ENCODE measurements around the gene PAK1.

Gene PAK1

DNA sequence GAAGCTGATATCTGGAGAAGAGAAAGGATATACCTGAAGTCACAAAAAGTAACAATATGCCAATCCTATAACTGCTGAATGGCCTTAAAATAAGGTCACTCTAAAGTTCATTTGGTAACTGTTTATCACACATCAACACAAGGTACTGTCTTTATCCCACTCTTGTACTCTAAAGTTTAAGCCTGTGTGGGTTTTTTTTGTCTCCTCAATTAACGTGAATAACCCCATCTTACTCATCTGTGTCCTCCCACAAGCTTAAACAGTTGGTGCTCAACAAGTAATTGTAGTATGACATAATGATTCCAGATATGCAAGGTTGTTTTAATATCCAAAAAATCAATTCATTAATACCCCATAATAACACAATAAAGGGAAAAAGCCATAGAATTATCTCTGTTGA lies 42.1 kb downstream of the PAK1 start:
- DNase-seq = no peak

DNA sequence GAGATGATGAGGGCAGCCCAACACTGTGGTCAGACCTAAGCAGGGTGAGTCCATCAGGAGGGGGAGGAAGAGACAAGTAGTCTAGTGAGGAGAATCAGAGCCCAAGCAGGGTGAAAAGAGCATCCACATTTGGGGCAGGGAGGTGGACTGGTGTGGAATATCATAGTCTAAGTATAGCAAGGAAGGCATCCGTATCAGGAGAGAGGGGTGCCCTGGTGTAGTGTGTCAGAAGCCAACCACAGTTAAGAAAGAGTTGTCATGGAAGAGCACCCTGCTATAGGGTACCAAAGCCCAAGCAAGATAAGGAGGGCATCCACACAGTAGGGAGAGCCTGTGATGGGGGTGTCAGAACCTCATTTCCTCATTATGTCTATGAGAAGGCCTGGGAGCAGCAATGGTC lies 45.3 kb downstream of the PAK1 start:
- no peak for DNase-seq

DNA sequence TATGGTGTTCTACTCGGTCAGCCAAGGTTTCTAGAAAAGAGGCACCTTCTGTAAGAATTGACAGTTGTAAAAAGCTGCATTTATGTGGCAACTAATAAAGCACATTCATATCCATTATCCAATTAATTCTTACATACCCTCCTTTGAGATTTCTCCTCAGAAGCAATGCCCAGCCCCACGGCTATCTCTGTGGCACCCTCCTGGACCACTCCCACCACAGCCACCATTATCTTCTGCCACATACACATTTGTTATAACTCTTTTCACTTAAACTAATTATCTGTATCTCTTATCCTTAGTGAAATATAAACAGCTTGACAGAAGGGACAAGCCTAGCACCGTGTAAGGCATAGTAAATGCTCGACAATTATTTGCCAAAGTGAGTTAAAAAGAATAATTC lies 48.5 kb downstream of the PAK1 start:
- DNase-seq = no peak

DNA sequence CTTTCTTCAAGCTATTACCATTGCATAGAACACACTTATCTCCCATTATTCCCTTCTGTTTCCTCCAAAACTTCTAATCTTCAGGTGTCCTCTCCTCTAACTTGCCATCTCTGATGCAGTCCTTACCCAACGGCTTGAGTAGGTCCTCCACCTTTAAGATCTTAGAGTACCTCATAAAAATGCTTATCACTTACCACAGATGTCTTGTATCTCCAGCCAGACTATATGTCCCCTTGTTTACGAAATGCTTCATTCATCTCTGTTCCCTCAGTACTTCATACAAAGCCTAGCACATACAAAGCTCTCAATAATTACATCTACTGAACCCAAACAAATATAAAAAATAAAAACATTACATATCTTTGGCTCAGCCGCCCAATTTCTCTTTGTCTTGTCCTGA lies 49.2 kb downstream of the PAK1 start:
- DNase-seq = no peak

DNA sequence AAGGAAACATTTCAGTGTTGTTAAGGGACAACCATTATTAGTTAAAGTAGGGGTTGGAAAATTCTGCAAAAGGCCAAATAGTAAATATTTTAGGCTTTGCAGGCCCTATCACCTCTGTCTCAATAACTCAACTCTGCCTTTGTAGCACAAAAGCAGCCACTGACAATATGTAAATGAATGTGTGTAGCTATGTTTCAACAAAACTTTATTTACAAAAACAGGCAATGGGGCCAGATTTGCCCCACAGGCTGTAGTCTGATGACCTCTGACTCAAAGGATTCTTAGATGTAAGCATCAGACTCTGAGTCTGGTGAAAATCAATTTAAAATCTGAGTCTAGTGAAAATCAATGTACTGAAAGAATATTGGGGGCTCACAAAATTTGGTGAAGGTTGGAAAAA lies 50.3 kb downstream of the PAK1 start:
- DNase-seq = no peak

DNA sequence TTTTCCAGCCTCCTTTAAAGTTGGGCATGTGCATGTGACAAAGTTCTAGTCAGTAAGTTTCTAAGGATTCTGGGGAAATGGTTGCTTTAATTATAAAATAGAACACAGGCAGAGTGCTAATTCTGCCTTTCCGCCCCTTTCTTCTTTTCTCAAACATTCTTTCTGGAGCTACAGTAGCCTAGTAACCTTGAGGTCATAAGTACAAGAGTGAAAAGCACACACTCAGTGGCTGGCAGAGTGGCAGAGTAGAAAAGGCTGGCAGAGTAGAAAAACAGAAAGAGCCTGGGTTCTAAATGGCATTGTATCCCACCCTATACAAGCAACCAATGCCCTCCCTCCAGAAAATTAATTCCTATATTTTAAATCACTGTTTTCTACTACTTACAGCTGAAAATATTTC lies 51.2 kb downstream of the PAK1 start:
- no peak for DNase-seq

DNA sequence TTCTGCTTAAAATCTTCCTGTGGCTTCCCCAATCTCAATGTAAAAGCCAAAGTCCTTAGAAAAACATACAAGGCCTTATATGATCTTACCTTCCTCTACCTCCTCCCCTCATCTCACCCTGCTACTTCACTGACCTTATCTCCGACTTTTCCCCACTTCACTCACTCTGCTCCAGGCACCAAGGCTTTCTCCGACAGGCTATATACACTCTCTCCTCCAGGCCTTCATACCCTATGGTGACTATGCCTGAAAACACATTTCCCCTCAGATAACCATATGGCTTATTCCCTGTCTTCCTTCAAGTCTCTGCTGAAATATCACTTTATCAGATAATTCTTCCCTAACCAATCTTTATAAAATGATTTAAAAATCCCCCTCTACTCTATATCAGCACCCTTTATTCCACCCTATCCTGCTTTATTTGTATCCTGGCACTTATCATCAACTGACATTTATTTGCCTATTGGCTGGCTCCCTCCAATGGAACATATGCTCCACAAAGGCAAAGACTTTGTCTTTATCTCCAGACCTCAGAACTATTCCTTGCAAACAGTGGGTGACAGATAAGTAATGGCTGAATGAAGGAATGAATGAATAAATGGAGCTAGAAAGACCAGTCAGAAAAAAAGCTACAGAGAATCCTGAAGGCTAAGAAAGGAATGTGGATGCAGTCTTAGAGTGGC lies 52.7 kb downstream of the PAK1 start:
- DNase-seq = no peak

DNA sequence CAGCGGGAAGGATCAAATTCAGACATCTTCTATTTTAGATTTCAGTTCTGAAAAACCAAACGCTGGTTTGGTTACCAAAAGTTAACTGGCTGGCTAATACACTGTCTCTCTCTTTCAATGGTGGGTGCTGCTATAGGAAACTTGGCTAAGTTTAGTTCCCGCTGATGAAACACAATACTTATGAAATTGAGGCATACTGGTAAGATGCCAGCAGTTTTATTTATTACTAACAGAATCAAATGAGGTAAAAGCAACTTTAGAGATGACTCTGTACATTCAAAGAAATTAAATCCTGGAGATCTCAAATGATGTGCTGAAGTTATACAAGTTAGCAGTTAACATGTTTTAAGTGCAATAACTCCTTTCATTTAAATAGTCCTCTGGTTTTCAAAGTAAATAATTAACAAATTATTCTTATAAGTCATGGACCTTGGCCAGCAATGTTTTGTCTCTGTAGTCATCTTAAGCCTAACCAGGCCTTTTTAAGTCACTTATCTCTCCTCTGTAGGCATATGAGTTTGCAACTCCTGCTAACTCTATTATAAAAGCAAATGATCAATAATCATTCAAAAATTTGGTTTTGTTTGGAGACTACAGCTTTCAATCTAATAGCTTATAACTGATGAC lies 54.8 kb downstream of the PAK1 start:
- no peak for DNase-seq

DNA sequence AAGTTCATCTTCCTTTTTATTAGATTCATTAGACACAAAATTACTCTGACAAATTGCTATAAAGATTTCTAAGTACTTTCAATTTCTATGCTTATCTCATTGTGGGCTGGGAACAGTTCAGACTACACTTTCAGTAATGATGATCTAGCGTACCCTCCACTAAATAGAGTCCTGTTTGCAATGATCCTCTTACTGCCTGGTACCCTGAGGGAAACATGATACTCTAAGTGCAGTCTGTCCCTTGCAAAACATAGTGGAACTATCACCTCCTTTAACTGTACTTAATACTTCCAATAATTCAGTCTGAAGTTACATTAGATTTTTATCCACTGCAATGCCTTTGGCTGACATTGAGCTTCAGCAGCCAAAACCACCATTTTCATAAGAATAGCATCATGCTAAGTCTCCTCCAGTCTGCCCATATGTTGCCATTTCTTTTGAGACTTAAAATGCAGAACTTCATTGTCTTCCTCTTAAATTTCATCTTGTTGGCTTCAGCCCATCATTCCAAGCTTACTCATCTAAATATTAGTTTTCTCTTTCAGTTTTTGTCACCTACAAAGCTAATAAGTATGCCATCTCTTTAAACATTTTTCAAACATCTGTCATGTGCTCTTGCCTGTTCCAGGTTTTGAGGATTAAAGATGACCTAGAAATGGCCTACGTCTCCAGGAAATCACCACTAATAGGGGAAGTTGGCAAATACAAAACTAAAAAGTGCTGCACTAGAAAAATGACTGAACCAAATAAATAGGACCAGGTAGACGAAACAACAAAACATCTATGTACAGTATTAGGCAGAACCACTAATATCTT lies 55.5 kb downstream of the PAK1 start:
- DNase-seq = peak; percentile 62

DNA sequence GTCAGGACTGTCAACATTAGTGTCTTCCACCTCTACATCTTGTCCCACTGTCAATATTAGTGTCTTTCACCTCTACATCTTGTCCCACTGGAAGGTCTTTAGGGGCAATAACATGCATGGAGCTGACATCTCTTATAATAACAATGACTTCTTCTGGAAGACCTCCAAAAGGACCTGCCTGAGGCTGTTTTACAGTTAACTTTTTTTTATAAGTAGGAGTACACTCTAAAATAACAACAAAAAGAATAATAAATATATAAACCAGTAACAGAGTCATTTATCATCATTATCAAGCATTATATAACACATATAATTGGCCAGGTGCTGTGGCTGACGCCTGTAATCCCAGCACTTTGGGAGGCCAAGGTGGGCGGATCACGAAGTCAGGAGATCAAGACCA lies 57.5 kb downstream of the PAK1 start:
- DNase-seq = no peak

DNA sequence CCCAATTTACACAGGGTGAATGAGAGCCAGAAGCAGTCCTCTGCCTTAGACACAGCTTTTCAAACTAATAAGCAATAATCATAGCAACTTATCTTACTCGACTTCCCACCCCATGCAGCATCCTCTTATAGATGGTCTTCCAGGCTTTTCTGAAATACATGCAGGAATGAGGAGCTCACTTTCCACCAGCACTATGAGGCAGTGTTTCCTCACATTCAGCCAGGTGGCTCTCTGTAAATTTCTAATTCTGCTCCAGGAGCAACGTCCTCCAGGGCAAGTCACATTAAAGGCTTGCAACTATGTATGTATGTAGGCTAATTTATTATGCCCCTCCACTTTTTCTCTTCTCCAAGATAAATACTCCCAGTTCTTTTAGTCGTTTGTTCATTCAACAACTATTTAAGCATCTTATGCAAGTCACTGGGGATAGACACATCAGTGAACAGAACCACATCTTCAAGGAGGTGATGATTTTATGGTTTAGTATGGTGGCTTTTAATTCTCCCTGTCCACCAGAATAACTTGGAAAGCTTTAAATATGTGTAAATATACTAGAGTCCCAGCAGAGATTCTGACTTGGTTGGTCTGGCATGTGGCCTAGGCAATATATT lies 59.9 kb downstream of the PAK1 start:
- no peak for DNase-seq

DNA sequence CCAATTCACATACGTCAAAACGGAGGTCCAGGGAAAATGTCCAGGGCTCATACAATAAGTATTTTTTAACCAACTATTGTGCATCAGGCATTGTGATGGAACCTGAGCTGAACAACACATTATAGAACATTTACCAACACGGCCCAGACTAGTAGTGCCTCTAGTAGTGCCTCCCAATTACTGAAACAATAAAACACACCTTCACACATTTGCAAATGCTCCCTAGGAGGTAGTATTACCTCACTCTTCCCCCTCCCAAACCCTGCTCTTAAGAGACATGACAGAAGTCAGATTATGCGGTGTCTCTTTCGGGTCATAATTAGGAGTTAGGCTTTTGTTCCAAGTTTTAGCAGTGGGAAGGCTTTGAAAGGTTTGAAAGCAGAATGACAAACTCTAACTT lies 61.1 kb downstream of the PAK1 start:
- no peak for DNase-seq

DNA sequence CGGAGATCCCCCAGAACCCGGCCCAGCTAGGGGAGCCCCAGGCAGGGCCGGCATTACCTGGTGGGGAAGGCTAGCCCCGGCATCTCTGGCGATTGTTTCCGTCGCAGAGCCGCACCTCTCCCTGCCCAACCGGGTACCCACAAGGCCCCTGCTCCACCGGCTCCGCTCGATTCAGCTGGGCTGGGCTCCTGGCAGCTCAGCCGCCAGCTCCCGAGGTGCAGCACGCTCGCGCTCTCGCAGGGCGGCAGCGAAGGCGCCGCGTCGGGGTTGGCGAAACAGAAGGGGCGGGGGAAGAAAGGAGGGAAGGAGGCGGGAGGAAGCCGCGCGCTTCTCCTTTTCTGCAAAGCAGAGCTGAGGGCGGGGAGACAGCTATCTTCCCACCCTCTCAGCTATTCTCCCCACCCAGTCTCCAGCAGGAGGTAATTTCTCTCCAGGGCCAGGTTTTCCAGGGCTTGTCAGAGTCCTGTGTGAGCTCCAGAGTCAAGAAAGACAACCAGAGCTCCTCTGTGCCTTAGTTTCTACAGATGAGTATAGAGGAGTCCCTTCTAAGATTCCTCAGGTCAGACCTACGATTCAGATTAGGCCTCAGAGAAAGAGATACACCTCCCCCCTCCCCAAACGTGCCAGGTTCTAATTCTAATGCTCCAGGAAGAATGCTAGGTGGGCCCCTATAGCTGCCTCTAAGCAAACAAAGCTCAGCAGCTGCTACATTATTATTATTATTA lies 62.0 kb downstream of the PAK1 start:
- peak; percentile 86 for DNase-seq

DNA sequence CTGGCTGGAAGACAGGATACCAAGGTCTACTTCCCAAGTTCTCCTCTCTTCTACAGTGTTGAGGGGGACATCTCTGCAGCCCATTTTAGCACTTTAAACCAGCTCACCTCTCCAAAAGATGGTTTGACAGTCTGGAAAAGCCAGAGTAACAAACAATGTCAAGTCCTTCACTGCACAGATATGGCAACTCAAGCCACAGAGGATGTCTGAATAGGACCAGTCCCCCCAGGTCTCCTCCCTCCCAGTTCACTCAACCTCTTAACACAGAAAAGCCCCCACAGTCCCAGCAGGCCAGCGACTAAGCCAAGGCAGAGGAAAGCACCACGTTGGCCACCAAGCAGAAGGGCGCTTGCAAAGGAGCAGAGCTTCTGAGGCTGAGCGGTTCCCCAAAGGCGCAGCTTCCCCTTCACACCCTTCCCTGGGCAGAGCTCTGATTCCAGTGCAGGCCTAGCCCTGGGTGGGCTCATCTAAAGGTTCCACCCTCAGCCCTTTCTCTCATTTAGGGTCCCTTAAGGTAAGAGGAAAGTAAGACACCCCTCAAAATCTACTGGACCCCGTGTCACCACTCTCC lies 62.7 kb downstream of the PAK1 start:
- no peak for DNase-seq

DNA sequence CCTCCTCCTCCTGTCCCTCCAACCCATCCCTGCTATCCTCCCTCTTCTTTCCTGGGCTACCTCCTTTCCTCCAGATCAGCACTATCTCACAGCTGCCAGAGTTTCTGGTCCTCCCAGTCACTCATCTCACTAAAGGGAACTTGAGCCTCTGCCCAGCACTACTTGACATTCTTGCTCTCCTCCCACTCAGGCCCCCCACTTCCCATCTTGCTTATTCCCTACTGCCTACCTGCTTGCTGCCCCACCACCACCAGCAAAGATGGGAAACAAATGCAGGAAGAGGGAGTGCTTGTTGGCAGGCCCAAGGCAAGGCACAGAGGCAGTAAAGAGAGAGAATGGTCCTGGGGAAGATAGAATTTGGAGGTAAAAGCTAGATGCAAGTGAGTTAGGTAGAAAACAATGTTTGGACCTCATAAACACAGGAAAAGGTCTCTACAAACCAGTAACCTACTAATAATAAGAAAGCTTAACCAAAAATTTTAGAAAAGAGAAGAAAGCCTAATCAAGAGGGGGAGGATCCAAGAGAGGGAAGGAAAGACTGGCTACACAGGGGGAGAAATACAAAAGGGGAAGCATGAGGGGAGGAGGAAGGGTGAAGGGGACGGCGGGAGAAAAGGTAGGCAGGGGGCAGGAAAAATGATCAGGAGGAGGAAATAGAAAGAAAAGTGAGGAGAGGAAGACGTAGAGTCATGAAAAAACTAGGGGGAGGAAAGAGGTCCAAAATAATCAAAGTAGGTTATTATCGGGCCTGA lies 63.6 kb downstream of the PAK1 start:
- DNase-seq = no peak

DNA sequence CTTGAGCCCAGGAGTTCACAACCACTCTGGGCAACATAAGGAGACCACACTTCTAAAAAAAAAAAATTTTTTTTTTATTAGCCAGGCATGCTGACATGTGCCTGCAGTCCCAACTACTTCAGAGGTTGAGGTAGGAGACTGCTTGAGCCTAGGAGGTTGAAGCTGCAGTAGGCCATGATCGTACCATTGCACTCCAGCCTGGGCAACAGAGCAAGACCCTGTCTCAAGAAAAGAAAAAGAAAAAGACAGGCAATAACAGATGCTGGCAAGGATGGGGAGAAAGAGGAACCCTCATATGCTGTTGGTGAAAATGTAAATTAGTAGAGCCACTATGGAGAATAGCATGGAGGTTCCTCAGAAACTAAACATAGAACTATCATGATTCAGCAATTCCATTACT lies 64.8 kb downstream of the PAK1 start:
- no peak for DNase-seq

DNA sequence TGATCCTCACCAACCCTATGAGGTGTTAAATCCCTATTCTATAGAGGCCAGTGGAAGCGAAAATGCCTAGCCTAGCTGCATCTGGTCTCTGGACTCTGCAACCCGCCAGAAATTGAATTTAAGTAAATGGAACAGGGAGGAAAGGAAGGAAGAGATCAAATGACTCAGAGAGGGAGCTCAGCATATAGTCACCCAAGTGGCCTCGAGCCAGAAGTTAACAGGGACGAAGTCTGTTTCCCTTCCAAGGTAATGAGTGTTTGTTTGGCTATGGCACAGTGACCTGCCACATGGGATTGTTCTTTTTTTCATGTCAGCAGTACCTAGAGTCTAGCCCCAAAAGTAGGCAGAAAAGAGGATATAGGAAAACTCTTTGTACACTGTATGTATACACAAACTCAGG lies 66.3 kb downstream of the PAK1 start:
- DNase-seq = peak; percentile 77

DNA sequence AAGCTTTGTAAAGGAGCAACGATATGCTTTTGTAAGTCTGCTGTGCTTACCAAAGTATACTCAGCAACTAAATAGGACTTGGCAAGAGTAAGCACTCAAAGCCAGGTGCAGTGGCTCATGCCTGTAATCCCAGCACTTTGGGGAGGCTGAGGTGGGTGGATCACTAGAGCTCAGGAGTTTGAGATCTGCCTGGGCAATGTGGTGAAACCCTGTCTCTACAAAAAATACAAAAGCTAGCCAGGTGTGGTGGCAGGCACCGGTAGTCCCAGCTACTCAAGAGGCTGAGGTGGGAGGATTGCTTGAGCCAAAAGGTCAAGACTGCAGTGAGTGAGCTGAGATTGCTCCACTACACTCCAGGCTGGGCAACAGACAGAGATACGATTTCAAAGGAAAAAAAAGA lies 67.5 kb downstream of the PAK1 start:
- DNase-seq = no peak

DNA sequence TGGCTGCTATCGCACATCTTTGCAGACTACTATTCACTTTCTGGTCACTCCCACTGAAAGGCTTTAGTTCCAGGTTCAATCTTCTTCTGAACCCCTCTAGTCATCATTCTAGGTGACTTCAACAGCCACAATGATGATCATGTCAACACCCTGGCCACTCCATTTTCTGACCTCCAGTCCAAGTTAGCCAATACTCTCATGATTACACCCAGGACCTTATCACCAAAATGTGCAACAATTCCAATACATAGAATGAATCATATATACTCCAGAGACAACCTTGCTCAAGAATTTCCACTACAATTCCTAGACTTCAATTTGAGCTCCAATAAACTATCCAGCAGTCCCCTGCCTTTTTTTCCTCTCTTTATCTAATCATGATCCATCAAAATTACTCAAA lies 70.7 kb downstream of the PAK1 start:
- no peak for DNase-seq

DNA sequence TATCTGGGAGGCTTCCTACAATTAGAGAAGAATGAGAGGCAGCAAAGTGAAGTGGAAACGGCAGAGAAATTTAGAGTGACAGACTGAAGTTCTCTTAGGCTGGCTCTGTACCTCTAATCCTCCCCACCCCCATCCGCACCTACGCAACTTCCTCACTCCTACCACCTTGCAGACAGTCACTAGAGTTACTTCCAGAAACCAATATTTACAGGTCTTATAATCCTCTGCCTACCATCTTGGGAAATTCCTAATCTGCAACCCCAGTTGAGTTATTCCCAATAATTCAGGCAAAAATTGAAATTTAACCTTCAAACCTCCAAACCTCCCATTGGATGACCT lies 71.7 kb downstream of the PAK1 start:
- DNase-seq = peak; percentile 92

DNA sequence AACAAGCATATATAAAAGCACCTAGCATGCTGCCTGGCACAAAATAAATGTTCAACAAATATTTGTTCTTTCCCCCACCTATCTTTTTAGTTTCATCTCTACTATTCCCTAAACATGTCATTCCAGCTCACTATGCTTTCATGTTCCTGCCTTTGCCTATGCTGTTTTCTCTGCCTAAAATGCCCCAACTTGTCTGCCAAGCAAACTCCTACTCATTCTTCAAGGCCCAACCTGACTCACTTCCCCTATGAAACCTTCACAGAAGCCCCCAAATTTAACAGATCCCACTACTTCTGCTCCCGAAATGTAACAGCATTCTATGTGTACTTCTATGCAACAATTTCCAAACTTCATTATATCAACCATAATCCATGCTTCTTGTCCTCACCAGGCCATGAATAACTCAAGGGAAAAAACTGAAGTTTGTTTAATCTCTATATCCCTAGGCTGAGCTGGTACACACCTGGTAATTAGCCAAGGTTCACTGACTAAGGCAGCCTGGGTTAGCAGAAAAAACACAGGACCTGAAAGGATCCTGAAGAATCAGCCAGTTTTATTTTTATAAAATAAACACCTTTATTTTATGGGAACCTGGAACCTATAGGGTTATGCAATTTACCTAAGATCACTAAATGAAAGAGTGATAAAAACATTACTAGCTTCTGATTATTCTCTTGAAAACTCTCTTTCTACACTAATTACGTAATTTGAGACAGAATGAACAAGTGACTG lies 72.2 kb downstream of the PAK1 start:
- peak; percentile 88 for DNase-seq
